NCI-H82 (cell line): ENCODE measurements around the gene PTPRG.
"Not testable (repeated sequence)": the region's sequence is repeated elsewhere in the genome, so short reads cannot be mapped to it uniquely, and the experiment has no call there.

Source experiments
- DNase-seq: peaks from one replicate; lab custom pipeline; 2025; lab: John Stamatoyannopoulos, UW

The PTPRG gene

DNA sequence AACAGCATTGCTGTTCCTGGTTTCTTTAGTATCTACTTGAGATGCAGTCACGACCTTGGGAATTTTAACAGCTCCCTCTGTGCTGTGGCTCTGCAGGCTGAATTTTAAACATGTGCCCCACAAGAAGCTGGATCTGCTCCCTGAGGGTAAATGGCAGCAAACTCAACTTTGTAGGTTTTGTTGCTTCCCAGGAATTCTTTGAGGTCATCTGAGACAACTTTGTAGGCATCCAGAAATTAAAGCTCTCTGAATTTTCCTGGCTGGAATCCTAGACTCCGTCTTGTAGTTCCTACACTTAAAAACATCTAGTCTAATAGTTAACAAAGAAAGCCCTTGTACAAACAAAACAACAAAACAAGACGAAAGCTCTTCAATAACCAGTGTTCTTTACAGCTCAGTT is 445.7 kb downstream of the PTPRG start:
- DNase-seq: no peak

- no peak for DNase-seq
These were observed 449.6 kb downstream of the PTPRG start for GRCh38 chr3:62010989-62011388.

DNA sequence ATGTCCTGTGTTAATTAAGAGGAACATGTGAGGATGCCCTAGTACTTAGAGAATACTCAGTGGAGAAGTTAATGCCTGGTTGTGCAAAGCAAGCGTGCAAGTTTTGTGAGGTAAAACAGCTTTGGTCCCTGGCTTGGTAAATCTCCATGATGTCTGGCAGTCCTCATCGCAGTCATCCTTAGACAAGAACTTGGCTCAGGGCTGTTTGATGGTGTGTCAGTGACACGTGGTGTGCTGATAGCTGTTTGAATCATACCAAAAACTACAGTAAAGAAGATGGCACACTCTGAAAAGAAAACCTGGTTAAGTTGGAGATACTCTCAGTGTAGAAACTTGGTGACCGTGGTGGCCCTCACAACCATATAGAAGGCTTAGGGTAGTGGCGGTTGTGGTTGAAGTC is 450.3 kb downstream of the PTPRG start:
- no peak for DNase-seq

- no peak for DNase-seq
These were observed 452.6 kb downstream of the PTPRG start for GRCh38 chr3:62013951-62014350.

GRCh38 chr3:62015111-62015510 is 453.7 kb downstream of the PTPRG start:
- DNase-seq: no peak

GRCh38 chr3:62019906-62020305 is 458.5 kb downstream of the PTPRG start:
- no peak for DNase-seq

GRCh38 chr3:62020706-62021105 is 459.3 kb downstream of the PTPRG start:
- no peak for DNase-seq

DNA sequence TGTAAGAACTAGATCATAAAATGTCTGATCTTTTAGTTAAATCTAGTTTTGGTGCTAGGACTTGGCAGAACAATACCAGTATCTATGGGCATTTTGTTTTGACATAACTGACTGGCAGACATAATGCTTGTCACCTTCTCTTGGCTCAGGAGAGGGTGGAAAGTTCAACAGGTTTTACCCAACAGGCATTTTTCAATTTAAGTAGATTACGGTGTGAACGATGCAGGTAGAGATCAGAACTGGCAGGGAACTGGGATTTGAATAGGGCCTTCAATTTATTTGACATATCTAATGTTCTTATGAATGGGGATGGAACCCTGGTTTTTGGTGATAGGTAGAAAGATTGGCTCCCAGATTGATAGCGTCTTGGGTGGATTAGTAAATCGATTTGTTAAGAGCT is 460.9 kb downstream of the PTPRG start:
- no peak for DNase-seq

GRCh38 chr3:62024882-62025281 is 463.5 kb downstream of the PTPRG start:
- DNase-seq: no peak

GRCh38 chr3:62025913-62026312 is 464.5 kb downstream of the PTPRG start:
- no peak for DNase-seq

DNA sequence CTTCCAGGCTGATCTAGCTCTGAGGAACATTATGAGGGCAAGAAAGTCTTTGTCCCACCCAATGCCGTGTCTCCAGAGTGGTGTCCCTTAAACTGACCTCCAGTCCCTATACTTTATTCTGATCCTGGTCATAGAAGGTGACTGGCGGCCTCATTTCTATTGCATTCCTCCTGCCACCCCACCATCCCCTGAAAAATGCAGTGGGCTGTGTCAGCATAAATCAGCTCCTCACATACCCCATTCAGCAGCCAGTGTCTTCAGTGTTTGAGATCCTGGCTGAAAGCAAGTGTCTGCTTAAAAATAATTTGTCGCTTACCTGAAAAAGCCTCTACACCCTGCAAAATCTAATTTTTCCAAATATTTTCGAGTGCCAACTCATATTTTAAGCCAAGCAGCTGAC is 465.9 kb downstream of the PTPRG start:
- no peak for DNase-seq

DNA sequence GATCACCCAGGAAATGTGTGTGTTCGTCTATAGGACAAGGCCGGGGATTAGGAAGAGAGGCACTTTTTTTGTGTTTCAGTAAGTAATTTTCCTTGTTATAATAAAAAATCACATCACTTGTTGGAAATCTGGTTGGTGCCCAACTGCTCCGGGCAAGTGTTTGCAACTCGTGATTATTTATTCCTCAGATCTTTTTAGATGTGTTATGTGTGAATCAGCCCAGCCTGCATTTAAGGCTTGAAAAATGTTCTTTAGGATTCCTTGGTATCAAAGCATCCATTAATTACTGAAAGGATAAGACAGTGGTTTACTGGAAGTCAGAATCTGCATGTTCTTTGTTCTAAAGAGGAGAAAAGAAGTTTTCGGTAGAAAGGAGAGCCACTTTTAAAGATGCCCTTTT is 466.4 kb downstream of the PTPRG start:
- no peak for DNase-seq

DNA sequence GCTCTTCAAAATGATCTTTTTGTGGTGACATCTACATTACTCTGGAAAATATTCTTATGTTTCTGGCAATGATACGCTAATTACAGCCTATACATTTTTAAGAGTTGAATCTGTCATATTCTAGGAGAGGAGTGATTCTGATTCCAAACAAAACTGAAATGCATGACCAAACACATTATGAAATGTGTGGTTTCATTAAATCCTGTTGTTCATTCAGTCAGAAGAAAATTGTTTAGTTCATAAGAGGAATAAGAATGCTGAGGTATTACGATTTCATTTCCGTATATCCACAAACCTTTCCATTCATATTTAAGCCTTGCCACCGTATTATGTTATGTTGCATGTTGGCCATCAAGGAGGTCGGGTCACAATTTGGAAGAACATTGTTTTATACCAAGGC is 466.9 kb downstream of the PTPRG start:
- DNase-seq: no peak

DNA sequence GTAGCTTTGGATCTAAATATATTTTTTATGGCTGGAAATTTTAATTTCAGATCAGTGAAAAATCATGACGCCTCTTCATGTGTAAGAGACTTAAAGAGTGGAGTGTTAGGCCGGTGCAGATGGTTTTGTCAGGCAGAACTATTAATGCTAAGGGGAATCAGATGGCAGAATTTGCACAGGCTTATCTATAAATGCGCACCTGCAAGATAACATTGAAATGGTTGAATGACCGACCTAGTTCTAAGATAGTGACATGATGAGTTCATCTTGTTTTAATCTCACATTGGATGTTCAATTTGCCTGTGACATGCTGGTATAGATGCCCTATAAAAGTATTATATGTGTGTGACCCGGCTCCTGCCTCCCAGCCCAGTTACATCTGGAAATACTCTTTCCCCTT is 471.4 kb downstream of the PTPRG start:
- DNase-seq: no peak

GRCh38 chr3:62035402-62036057 is 474.2 kb downstream of the PTPRG start:
- no peak for DNase-seq

DNA sequence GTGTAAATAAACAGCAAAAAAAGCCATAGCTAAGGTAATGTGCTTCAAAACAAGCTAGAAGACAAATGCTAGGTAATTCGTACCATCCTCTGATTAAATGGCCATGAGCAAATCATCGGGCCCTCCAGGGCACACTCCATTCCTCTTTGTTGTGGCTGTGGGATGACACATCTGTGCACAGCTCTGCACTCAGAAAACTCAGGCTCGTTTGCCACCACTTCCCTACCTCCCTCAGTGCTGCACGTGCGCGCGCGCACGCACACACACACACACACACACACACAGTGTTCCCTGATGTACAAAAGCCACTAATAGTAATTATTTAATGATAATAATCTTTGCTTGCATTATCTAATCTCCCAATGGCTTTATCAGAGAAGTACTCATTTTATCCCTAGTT is 475.4 kb downstream of the PTPRG start:
- DNase-seq: no peak

DNA sequence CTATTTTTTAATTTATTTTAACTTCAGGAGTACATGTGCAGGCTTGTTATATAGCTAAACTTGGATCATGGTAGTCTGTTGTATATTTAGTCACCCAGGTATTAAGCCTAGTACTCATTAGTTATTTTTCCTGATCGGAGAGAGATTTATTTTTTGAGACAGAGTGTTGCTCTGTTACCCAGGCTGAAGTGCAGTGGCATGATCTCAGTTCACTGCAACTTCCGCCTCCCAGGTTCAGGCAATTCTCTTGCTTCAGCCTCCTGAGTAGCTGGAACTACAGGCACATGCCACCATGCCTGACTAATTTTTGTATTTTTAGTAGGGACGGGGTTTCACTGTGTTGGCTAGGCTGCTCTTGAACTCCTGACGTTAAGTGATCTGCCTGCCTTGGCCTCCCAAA is 477.4 kb downstream of the PTPRG start:
- DNase-seq: not testable (repeated sequence)

GRCh38 chr3:62039586-62039985 is 478.2 kb downstream of the PTPRG start:
- no peak for DNase-seq

GRCh38 chr3:62041681-62042080 is 480.3 kb downstream of the PTPRG start:
- no peak for DNase-seq

DNA sequence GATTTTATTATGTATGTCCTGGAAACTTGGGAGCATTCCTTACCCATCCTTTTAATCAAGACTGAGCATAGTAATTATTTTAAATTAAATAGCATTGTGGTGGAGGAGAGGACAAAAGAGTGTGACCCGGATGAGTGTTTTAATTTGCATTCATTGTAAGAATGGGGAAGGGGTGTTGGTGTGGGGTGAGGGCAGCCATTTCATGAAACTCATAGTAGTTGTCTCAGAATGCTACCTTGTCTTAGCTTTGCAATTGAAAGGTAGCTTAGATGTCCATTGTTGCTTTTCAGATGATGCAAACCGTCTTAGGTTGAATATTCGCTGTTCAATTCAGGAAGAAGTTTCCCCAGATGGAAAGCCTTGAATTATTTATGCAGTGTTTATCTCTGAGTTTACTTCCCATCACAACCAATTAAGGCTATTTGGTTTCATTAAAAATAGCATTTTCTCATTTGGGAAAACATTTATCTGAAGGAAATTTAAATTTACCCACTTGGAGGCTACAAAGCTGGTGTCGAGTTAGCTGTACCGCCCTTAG is 483.6 kb downstream of the PTPRG start:
- DNase-seq: no peak

GRCh38 chr3:62046326-62046725 is 485.0 kb downstream of the PTPRG start:
- no peak for DNase-seq

DNA sequence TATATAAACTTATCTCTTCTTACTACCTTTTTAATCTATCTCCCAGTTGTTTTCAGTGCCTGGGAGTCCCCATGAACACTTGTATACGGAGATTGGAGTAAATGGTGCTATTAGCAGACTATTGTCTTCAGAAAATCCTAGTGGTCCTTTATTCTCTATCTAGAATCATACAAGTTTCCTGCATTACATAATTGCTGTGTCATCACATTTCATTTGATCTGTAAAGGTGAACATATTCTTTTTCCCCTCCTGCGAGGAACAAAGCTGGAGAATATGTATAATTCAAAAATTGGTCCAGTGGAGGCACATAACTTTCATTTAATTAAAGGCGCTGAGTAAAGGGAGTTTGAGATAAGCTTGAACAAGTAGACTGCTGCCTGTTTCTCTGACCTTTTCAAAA is 487.2 kb downstream of the PTPRG start:
- no peak for DNase-seq

DNA sequence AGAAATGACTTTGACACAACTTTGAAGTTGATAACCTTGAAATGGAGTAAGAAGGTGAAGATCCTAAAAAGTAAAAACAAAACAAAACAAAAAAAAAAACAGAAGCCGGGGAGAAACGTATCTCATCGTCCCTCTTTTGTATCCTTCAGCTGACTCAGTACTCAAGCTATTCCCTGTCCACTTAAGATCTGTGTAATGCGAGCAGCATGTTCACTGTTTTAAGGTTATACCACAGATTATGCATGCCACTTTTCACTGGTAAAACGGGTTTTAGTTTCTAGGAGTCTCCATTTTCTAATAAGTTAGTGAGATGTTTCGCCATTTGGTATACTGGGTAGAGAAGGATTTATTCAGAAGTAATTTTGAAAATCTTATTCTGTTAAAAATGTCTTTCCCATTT is 487.7 kb downstream of the PTPRG start:
- DNase-seq: no peak

GRCh38 chr3:62051506-62051905 is 490.1 kb downstream of the PTPRG start:
- peak; percentile 37 for DNase-seq
